A549 (cell line): ENCODE results near the gene SCARB1. TPM values are rescaled to one million over a fixed set of nuclear protein-coding genes. Genes with fewer than 3 reads are reported as not detected.

ENCODE experiments used
- ATAC-seq, 2 experiments: fragments of 200-7000 bp in 1 of 2; fragments of >200 bp in 1 of 2; cut with Nextera tagmentation in 1 of 2; cut with Tn5 transposase in 1 of 2; 3 replicates each; pipeline versions ENCODE4 v1.8.0 to v1.9.1; 2018 to 2020; ENCODE audit warnings: mild to moderate bottlenecking in 1 of 2, moderate library complexity in 1 of 2
- CTCF ChIA-PET: fragments of 300-600 bp; sonication (Branson Sonifier 250); formaldehyde crosslinking; extraction: SDS; loops from one replicate; lab custom pipeline; 2021; ENCODE audit warnings: antibody characterized with exemption, inconsistent platforms; lab: Yijun Ruan, JAX
- POLR2A ChIA-PET: fragments of 350-600 bp; formaldehyde crosslinking; extraction: SDS; loops from one replicate; lab custom pipeline; 2021; ENCODE audit warnings: antibody characterized with exemption, inconsistent platforms; lab: Yijun Ruan, JAX
- DNase-seq, 2 experiments: peaks; one replicate each; pipeline versions ENCODE4 v3.0.0 to v3.0.0-alpha.2; 2011 to 2016; ENCODE audit warnings: low read depth in 1 of 2, low spot score in 1 of 2
- FAIRE-seq: peaks from 2 replicates; lab custom pipeline; 2011; peaks lifted over from hg19 to GRCh38; lab: Jason Lieb, UNC
- H3K27ac ChIP-seq, 2 experiments: fragments of >200 bp; sonication (Bioruptor Twin); formaldehyde crosslinking; 3 replicates each; pipeline ENCODE4 v1.5.1; 2016 to 2017
- H3K4me1 ChIP-seq: fragments of >200 bp; sonication (Bioruptor Twin); formaldehyde crosslinking; 3 replicates; pipeline ENCODE4 v1.6.1; 2016
- H3K4me2 ChIP-seq: fragments of >200 bp; sonication (Bioruptor Twin); formaldehyde crosslinking; 3 replicates; pipeline ENCODE4 v1.6.1; 2016
- H3K4me3 ChIP-seq: fragments of >200 bp; sonication (Bioruptor Twin); formaldehyde crosslinking; 3 replicates; pipeline ENCODE4 v1.5.1; 2016
- H3K9me3 ChIP-seq: fragments of >200 bp; sonication (Bioruptor Twin); formaldehyde crosslinking; 3 replicates; pipeline ENCODE4 v1.6.1; 2016
- CBX2 ChIP-seq: fragments of 200-600 bp; sonication (generic); IDR thresholded peaks from 2 replicates; pipeline ENCODE4 v1.6.1; 2016; ENCODE audit warnings: low read depth, mild to moderate bottlenecking, borderline replicate concordance
- CBX8 ChIP-seq: fragments of 200-600 bp; sonication (generic); IDR thresholded peaks from 2 replicates; pipeline ENCODE4 v1.6.1; 2016
- CEBPB ChIP-seq, 2 experiments: fragments of >200 bp in 1 of 2; sonication (Bioruptor Twin) in 1 of 2; formaldehyde crosslinking in 1 of 2; IDR thresholded peaks; 2 replicates each; pipeline ENCODE4 v1.6.1; 2012 to 2016
- E2F6 ChIP-seq: IDR thresholded peaks from 2 replicates; pipeline ENCODE4 v1.6.1; 2012; ENCODE audit warnings: low read depth, borderline replicate concordance
- FOSB ChIP-seq: fragments of 250-450 bp; sonication (Bioruptor Pico); IDR thresholded peaks from 2 replicates; pipeline ENCODE4 v1.5.0; 2020; ENCODE audit warnings: mild to moderate bottlenecking, moderate library complexity
- FOSL2 ChIP-seq, 2 experiments: fragments of 450-650 bp in 1 of 2; fragments of >200 bp in 1 of 2; sonication (Bioruptor Twin) in 1 of 2; formaldehyde crosslinking; IDR thresholded peaks; 2 replicates each; pipeline versions ENCODE4 v1.5.0 to v1.6.1; 2016 to 2020; ENCODE audit warnings: mild to moderate bottlenecking in 1 of 2, moderate library complexity in 1 of 2
- GATA3 ChIP-seq: IDR thresholded peaks from 2 replicates; pipeline ENCODE4 v1.6.1; 2012; ENCODE audit warnings: borderline replicate concordance
- HEYL ChIP-seq: fragments of 250-450 bp; sonication (Bioruptor Pico); IDR thresholded peaks from 2 replicates; pipeline ENCODE4 v1.8.0; 2021; ENCODE audit warnings: mild to moderate bottlenecking, moderate library complexity
- HOXB13 ChIP-seq: fragments of 250-450 bp; sonication (Bioruptor Pico); IDR thresholded peaks from 2 replicates; pipeline ENCODE4 v1.5.0; 2020; ENCODE audit warnings: low read depth, mild to moderate bottlenecking, moderate library complexity
- HOXB5 ChIP-seq: fragments of 250-450 bp; sonication (Bioruptor Pico); IDR thresholded peaks from 2 replicates; pipeline ENCODE4 v1.5.0; 2020; ENCODE audit warnings: mild to moderate bottlenecking, moderate library complexity
- KDM1A ChIP-seq: fragments of 200-600 bp; sonication (generic); IDR thresholded peaks from 2 replicates; pipeline ENCODE4 v1.6.1; 2016; ENCODE audit warnings: low read depth, mild to moderate bottlenecking
- MAZ ChIP-seq: fragments of 150-350 bp; IDR thresholded peaks from 2 replicates; pipeline ENCODE4 v1.6.1; 2014; ENCODE audit warnings: antibody characterized with exemption, low read depth, low read length, borderline replicate concordance
- NPAS2 ChIP-seq: fragments of 250-450 bp; sonication (Bioruptor Pico); IDR thresholded peaks from 2 replicates; pipeline ENCODE4 v1.8.0; 2022; ENCODE audit warnings: mild to moderate bottlenecking, moderate library complexity, borderline replicate concordance
- PHF8 ChIP-seq: fragments of 200-600 bp; sonication (generic); IDR thresholded peaks from 2 replicates; pipeline ENCODE4 v1.6.1; 2016; ENCODE audit warnings: low read depth, mild to moderate bottlenecking, antibody characterized with exemption, moderate library complexity, borderline replicate concordance
- RARB ChIP-seq: fragments of 250-450 bp; sonication (Bioruptor Pico); IDR thresholded peaks from 2 replicates; pipeline ENCODE4 v1.8.0; 2021; ENCODE audit warnings: mild to moderate bottlenecking, moderate library complexity
- RCOR1 ChIP-seq: fragments of 150-350 bp; IDR thresholded peaks from 2 replicates; pipeline ENCODE4 v1.6.1; 2014; ENCODE audit warnings: antibody characterized with exemption, low read length, low read depth
- TFCP2L1 ChIP-seq: fragments of 250-450 bp; sonication (Bioruptor Pico); IDR thresholded peaks from 2 replicates; pipeline ENCODE4 v1.5.0; 2021; ENCODE audit warnings: mild to moderate bottlenecking
- WGBS: methylation state at CpG from one replicate; pipeline ENCODE4 v1.1.6; 2017; ENCODE audit errors: missing lambda C conversion rate; 5-methylcytosine and 5-hydroxymethylcytosine counted together
- polyA plus RNA-seq, 4 experiments: library from polyadenylated mRNA; depleted of rRNA in 3 of 4; stranded (reverse); fragments of >200 nt; fragmentation: RNase III in 1 of 4; extraction: RNeasy Plus Mini Kit Qiagen cat#74134 plus additional on column Dnase treatment in 1 of 4; gene quantifications; 2 replicates in 3 of 4; 3 replicates in 1 of 4; pipeline ENCODE4 v1.2.3, GENCODE V29; 2011 to 2017

Gene SCARB1
- polyA plus RNA-seq, 2 of the 4 experiments (the other 2 are of a cell fraction): 81.1 to 154 TPM

GRCh38 chr12:124776125-124776513 lies 87.5 kb downstream of the SCARB1 start:
- ChIA-PET POLR2A (no interaction called here), CTCF (interaction anchor here (3.9 kb wide), 1 partner anchor 130 kb away, joined by 12 read pairs; no protein-coding TSS in a partner anchor)
- no peak for DNase-seq
- H3K4me2 ChIP-seq: peak overlapping the region; percentile 36
- no peaks in the 10 kb centered on the region for H3K9me3 ChIP-seq
- WGBS: 86% methylated on average over 5 of the region's 5 CpGs
- no peak overlapping the region for H3K4me3 ChIP-seq
- FAIRE-seq: no peak
- peaks cover 41% of the 10 kb centered on the region for H3K4me1 ChIP-seq
- no peak for ATAC-seq
- H3K27ac ChIP-seq: peak overlapping the region in 1 of 2 experiments; percentile 50; a peak in 3 of 6 replicates
- TF ChIP-seq FOSL2 (IDR thresholded peaks at IDR 0.05): no peak
- TF ChIP-seq FOSL2 (CRISPR knock-in tag; IDR thresholded peaks at IDR 0.05): no peak
- TF ChIP-seq NPAS2 (CRISPR knock-in tag): no peak

DNA sequence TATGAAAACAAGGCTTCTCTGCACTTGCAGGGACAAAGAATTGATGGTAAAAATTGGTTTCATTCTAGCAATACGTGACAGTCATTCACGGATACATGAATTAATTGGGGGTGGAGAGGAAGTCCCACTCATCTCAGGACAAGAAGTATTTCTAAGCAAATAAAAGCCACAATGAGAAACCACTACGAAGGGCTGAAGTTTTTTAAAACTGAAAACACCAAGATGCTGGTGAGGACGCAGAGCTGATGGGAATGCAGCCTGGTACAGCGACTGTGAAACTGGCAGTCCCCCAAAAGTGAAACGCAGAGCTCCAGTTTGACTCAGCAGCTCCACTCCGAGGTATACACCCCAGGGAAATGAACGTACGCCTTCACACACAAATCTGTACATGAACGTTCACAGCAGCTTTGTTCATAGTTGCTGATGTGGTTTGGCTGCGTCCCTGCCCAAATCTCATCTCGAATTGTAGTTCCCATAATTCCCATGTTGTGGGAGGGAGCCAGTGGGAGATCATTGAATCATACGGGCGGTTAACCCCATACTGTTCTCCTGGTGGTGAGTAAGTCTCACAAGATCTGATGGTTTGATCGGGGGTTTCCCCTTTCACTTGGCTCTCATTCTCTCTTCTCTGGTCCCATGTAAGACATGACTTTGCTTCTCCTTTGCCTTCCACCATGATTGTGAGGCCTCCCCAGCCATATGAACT lies 89.0 kb downstream of the SCARB1 start:
- no peak overlapping the region for H3K4me3 ChIP-seq
- no peak overlapping the region for H3K27ac ChIP-seq
- no peak for TF ChIP-seq CEBPB (IDR thresholded peaks at IDR 0.05)
- no peak for TF ChIP-seq RCOR1
- TF ChIP-seq MAZ: no peak
- TF ChIP-seq HOXB5 (CRISPR knock-in tag): no peak
- TF ChIP-seq PHF8: no peak
- TF ChIP-seq, all 56 proteins: peak for 0
- H3K9me3 ChIP-seq: no peaks in the 10 kb centered on the region
- FAIRE-seq (no peak), DNase-seq (no peak), ATAC-seq (no peak)
- no peak overlapping the region; the same call in 2 of the 3 replicates for H3K4me2 ChIP-seq
- POLR2A ChIA-PET: interaction anchor here (0.7 kb wide), 1 partner anchor 130 kb away, joined by 12 read pairs; no protein-coding TSS in a partner anchor
- peaks cover 50% of the 10 kb centered on the region for H3K4me1 ChIP-seq
- 76% methylated on average over 15 of the region's 15 CpGs for WGBS
- CTCF ChIA-PET: interaction anchor here (0.7 to 5.0 kb wide), 5 partner anchors 93 to 742 kb away, joined by 3 to 24 read pairs (median 4); no protein-coding TSS in a partner anchor

DNA sequence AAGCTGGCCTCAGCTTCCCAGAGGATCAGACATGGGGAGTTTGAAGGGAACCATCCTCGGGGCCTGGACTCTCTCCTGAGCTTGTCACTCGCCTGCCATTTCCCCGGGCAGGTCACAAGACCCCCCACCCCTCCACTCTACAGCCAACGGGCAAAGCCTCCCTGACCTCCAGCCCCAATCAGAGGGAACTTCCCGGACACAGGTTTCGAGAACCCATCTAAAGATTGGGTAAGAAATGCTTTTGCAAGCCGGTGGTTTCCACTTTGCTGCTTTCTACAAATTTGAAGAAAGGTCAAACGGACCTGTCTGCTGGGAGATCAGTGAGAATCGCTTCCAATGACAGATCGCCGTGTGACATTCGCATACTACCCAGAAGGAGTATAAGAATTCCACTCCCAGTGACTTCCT lies 89.6 kb downstream of the SCARB1 start:
- TF ChIP-seq KDM1A (no peak), HOXB13 (CRISPR knock-in tag) (no peak), E2F6 (no peak), CEBPB (IDR thresholded peaks at IDR 0.05) (no peak), GATA3 (no peak), CBX8 (no peak), PHF8 (no peak)
- TF ChIP-seq, all 56 proteins: peak for 0
- Histone ChIP-seq H3K9me3 (no peaks in the 10 kb centered on the region), H3K4me1 (peaks cover 56% of the 10 kb centered on the region), H3K27ac (0 out of 6 replicates have a peak overlapping the region, but pooled peaks of 1 of the 2 experiments have one; percentile 20), H3K4me2 (no peak overlapping the region), H3K4me3 (no peak overlapping the region)
- DNase-seq: no peak
- ATAC-seq: no peak
- WGBS: 64% methylated on average over 12 of the region's 12 CpGs
- POLR2A ChIA-PET: interaction anchor here (0.7 kb wide), 1 partner anchor 131 kb away, joined by 12 read pairs; no protein-coding TSS in a partner anchor
- no peak for FAIRE-seq
- CTCF ChIA-PET: interaction anchor here (0.7 to 5.0 kb wide), 4 partner anchors 92 to 742 kb away, joined by 3 to 24 read pairs (median 4); no protein-coding TSS in a partner anchor

GRCh38 chr12:124772289-124773170 lies 91.1 kb downstream of the SCARB1 start:
- CTCF ChIA-PET: interaction anchor here (0.6 to 10.5 kb wide), 52 partner anchors 9 to 936 kb away, joined by 3 to 93 read pairs (median 4); no protein-coding TSS in a partner anchor
- H3K4me1 ChIP-seq: peaks cover 60% of the 10 kb centered on the region
- no peaks in the 10 kb centered on the region for H3K9me3 ChIP-seq
- H3K4me2 ChIP-seq: peak overlapping the region; percentile 74
- no peak overlapping the region for H3K4me3 ChIP-seq
- 63% methylated on average over 26 of the region's 26 CpGs for WGBS
- POLR2A ChIA-PET: no interaction called here
- FAIRE-seq (no peak), DNase-seq (no peak), ATAC-seq (peak; percentile 26 to 38; a peak in 4 of 6 replicates)
- H3K27ac ChIP-seq: peak overlapping the region in 1 of 2 experiments; percentile 64; a peak in 4 of 6 replicates
- TF ChIP-seq FOSB (CRISPR knock-in tag) (no peak), HEYL (no peak), RARB (CRISPR knock-in tag) (no peak), TFCP2L1 (CRISPR knock-in tag) (no peak), RCOR1 (no peak), CBX2 (no peak)
